Mesenteric fat pad (tissue), 1 donor: ENCODE measurements around the gene FAHD1. TPM values are rescaled to one million over a fixed set of nuclear protein-coding genes. Genes with fewer than 3 reads are reported as not detected.

Experiments
- DNase-seq: peaks from one replicate; pipeline ENCODE4 v3.0.0-alpha.2; 2020; ENCODE audit warnings: low spot score
- total RNA-seq: library from RNA; stranded (reverse); fragmentation: NEBNext Ultra II Directional; extraction: Animal tissue kit (Norgen Biotek cat#: 25700); gene quantifications from one replicate; pipeline ENCODE4 v1.2.1, GENCODE V29; 2021
- donor health status: DM: yes; HTN: yes; CAD: no.

The FAHD1 gene
- total RNA-seq, 1 donor from 2014 or later: 17.9 TPM

DNA sequence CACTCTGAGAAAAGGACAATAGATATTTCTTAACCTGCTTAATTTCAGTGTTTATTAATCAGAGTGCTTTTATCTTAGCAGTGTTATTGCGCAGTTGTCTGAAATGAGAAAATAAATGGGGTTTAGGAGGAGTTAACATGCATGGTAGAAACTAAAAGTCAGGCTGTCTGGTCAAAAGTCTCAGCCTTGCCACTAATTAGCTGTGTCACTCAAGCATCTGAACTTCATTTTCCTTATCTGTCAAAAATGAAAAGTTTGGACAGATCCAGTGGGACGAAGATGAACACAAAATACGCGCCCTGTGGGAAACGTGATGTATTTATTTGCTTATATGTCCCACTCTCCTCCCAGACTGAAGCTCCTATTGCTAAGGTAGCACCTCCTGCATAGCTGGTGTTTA is 51.2 kb downstream of the FAHD1 start:
- DNase-seq: no peak

Other genes with a start within 250 kb of the FAHD1 start
- 12.7 TPM for gene IFT140, start 215.1 kb upstream of the FAHD1 start, total RNA-seq
- 15.4 TPM for gene CRAMP1, start 214.8 kb upstream of the FAHD1 start, total RNA-seq
- 39.0 TPM for gene JPT2, start 148.9 kb upstream of the FAHD1 start, total RNA-seq
- 55.6 TPM for gene MAPK8IP3, start 121.0 kb upstream of the FAHD1 start, total RNA-seq
- 34.6 TPM for gene NME3, start 55.7 kb upstream of the FAHD1 start, total RNA-seq
- gene EME2, start 54.4 kb upstream of the FAHD1 start, total RNA-seq: 14.5 TPM
- gene MRPS34, start 54.1 kb upstream of the FAHD1 start, total RNA-seq: 71.3 TPM
- 28.8 TPM for gene SPSB3, start 44.6 kb upstream of the FAHD1 start, total RNA-seq
- 35.1 TPM for gene NUBP2, start 44.2 kb upstream of the FAHD1 start, total RNA-seq
- gene IGFALS, start 33.5 kb upstream of the FAHD1 start, total RNA-seq: not detected
- gene HAGH, start 381 bp upstream of the FAHD1 start, total RNA-seq: 58.4 TPM
- not detected for gene MEIOB, start 45.0 kb downstream of the FAHD1 start, total RNA-seq
- gene HS3ST6, start 91.2 kb downstream of the FAHD1 start, total RNA-seq: not detected
- 27.1 TPM for gene MSRB1, start 116.0 kb downstream of the FAHD1 start, total RNA-seq
- not detected for gene RPL3L, start 127.5 kb downstream of the FAHD1 start, total RNA-seq
- gene NDUFB10, start 132.3 kb downstream of the FAHD1 start, total RNA-seq: 126 TPM
- gene RPS2, start 137.6 kb downstream of the FAHD1 start, total RNA-seq: 1,385 TPM
- not detected for gene RNF151, start 139.7 kb downstream of the FAHD1 start, total RNA-seq
- gene TBL3, start 144.8 kb downstream of the FAHD1 start, total RNA-seq: 26.5 TPM
- not detected for gene NOXO1, start 154.3 kb downstream of the FAHD1 start, total RNA-seq
- gene GFER, start 157.0 kb downstream of the FAHD1 start, total RNA-seq: 15.7 TPM
- gene SYNGR3, start 162.8 kb downstream of the FAHD1 start, total RNA-seq: not detected
- gene ZNF598, start 182.6 kb downstream of the FAHD1 start, total RNA-seq: 50.5 TPM
- 0.58 TPM for gene NPW, start 192.6 kb downstream of the FAHD1 start, total RNA-seq
- 238 TPM for gene NHERF2, start 199.7 kb downstream of the FAHD1 start, total RNA-seq
- gene NTHL1, start 220.6 kb downstream of the FAHD1 start, total RNA-seq: 9.9 TPM
- gene TSC2, start 220.8 kb downstream of the FAHD1 start, total RNA-seq: 88.3 TPM